Gastrocnemius medialis (tissue), 4 donors: ENCODE measurements around the gene POLR3A.

Source experiments
- CTCF ChIP-seq, 5 experiments: fragments of 450-650 bp in 3 of 5; fragments of 200-600 bp in 2 of 5; sonication (generic) in 2 of 5; IDR thresholded peaks in 4 of 5; conservative IDR thresholded peaks in 1 of 5; 1 replicate in 4 of 5; 2 replicates in 1 of 5; pipeline ENCODE4 v1.5.1; 2016 to 2019; ENCODE audit warnings: antibody characterized with exemption in 5 of 5, mild to moderate bottlenecking in 3 of 5, moderate library complexity in 3 of 5
- POLR2A ChIP-seq, 2 donors: fragments of 450-650 bp; IDR thresholded peaks; one replicate each; pipeline ENCODE4 v1.6.1; 2017; ENCODE audit warnings: antibody characterized with exemption in 2 of 2, mild to moderate bottlenecking in 2 of 2, moderate library complexity in 2 of 2

- TF ChIP-seq CTCF (IDR thresholded peaks at IDR 0.05 in 4 of 5, conservative IDR thresholded peaks at IDR 0.05 in 1 of 5) (no peak), POLR2A (IDR thresholded peaks at IDR 0.05) (no peak)
These were observed 28.3 kb downstream of the POLR3A start for GRCh38 chr10:78000956-78001472.
